ENCODE measurements around the gene CDH4.

GRCh38 chr20:61951695-61952533 is 699.9 kb downstream of the CDH4 start:
- TF ChIP-seq CTCF (IDR thresholded peaks at IDR 0.05) (no peak), POLR2AphosphoS5 (IDR thresholded peaks at IDR 0.05) (no peak), POLR2A (IDR thresholded peaks at IDR 0.05) (no peak), EP300 (IDR thresholded peaks at IDR 0.05) (no peak)

Data from upper lobe of left lung (tissue), 4 donors.